ENCODE data around the gene ELOA2.
"Not testable (repeated sequence)": the region's sequence is repeated elsewhere in the genome, so short reads cannot be mapped to it uniquely, and the experiment has no call there.

- not testable (repeated sequence) for TF ChIP-seq FOS (IDR thresholded peaks at IDR 0.05; ENCODE audit: borderline replicate concordance, insufficient read depth, low read length); CTCF (IDR thresholded peaks at IDR 0.05; ENCODE audit: extremely low read depth in 1 of 2, insufficient read depth in 1 of 2, low read depth in 1 of 2, low read length in 2 of 2); POLR2A (IDR thresholded peaks at IDR 0.05; ENCODE audit: low read depth, low read length); MAX (IDR thresholded peaks at IDR 0.05; ENCODE audit: insufficient read depth, insufficient read length); EZH2 (IDR thresholded peaks at IDR 0.05; ENCODE audit: borderline replicate concordance, low read depth, low read length, severe bottlenecking); JUN (IDR thresholded peaks at IDR 0.05; ENCODE audit: borderline replicate concordance, insufficient read depth, insufficient read length, low read depth)
These were observed 5.6 kb downstream of the ELOA2 start for GRCh38 chr18:47029684-47030353.
